ENCODE results near the gene MBD4.

The MBD4 gene

DNA sequence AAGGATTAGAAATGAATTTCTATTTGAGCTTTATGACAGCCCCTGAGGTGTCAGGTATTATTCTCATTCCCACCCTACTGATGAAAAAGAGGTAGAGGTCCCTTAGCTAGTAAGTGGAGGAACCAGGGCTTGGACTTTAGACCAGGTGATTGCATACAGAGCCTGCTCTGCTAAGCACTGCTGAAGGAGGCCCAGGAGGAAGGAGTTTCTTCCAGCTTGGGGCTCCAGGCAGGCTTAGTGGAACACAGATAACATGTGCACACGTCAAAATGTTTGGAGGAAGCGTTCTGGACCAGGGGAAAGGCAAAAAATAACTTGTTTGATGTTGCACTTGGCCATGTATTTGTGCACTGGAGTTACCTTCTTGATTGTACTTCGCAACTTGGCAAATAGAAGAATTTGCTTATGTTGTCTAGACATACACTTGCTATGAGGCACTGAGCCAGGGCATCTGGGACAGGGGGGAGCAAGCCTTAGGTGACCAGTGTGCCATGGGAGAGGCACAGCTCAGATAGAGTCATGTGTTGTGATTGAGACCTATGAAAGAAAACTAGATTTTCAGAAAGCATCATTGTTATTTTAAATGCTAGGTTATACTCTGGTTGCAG, 22.7 kb upstream of the MBD4 start:
- DNase-seq, result no peak

DNA sequence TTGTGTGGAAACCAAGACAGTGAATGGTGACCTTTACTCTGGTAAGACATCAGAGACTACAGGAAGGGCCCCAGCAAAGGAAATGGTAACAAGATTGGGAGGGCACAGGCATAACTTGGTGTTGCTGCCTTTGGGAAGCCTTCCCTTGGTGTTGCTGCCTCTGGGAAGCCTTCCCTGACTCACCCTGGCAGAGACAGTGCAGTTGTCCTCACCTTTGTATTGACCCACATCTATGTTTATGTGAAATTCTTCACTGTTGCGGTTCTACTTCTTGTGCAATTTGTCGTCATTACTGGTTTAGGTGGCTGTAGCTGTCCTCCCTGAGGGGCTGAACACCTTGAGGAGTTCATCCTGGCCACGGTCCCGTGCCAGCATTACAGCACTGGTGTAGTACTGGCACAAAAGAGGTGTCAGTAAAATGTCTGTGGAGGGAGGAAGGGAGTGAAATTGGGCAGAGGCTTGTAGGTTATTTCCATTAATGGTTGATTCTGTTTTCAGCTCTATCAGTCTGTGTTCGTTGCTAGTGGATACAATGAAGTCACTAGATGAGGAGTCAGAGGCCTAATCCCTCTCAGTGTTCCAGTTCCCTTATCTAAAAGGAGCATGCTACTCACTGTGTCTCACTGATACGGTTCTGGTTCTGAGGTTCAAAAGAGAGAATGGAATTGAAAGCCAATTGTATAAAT, 21.9 kb upstream of the MBD4 start:
- DNase-seq, result no peak

DNA sequence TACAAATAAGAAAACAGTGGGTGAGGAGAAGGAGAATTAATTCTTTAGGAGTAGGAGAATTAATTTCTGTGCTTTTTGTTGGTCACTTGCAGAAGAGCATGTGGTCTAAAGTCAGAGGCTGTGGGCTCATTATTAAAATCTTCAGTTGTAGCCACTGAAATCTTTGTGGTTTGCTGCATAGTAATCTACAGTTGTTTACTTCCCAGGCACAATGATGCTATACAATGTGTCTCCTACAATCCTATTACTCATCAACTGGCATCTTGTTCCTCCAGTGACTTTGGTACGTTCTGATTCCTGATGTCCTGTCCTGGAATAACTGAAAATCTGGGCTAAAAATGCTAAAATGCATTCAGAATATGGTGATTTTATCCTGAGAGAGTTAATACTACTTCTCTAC, 21.3 kb upstream of the MBD4 start:
- DNase-seq, result no peak

DNA sequence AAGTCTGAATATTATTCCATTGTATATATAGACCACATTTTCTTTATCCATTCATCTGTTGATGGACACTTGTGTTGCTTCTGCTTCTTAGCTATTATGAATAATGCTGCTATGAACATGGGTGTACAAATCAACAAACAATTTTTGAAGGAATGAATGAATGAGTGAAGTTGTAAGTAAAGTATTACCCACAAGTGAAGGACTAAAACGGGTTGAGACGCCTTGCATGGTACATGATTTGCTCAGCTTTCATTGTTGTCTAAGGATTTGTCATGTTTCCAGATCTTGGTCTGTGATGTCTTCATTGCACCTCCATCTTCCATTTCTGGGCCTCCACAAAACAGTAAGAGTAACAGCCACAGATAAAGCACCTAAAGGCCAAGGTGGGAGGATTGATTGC, 20.8 kb upstream of the MBD4 start:
- DNase-seq, result no peak

GRCh38 chr3:129460155-129460554, 20.4 kb upstream of the MBD4 start:
- no peak for DNase-seq

DNA sequence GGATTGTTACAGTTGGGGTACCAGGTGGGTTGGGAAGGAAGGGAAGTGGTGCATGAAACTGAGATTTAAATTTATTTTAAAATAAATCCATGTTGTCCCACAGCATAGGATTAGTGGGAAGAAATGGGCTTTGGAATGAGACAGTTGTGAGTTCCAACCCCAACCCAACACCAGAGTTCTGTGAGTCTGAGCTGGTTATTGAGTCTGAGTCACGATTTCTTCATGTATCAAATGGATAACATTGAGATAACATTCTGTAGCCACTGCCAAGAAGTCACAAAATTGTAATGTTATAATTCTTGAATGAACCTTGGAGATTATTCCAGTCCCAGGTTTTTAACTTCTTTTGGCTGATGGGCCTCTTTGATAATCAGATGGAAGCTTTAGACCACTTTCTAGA, 14.0 kb upstream of the MBD4 start:
- no peak for DNase-seq

GRCh38 chr3:129449279-129450115, 9.7 kb upstream of the MBD4 start:
- DNase-seq, result no peak

DNA sequence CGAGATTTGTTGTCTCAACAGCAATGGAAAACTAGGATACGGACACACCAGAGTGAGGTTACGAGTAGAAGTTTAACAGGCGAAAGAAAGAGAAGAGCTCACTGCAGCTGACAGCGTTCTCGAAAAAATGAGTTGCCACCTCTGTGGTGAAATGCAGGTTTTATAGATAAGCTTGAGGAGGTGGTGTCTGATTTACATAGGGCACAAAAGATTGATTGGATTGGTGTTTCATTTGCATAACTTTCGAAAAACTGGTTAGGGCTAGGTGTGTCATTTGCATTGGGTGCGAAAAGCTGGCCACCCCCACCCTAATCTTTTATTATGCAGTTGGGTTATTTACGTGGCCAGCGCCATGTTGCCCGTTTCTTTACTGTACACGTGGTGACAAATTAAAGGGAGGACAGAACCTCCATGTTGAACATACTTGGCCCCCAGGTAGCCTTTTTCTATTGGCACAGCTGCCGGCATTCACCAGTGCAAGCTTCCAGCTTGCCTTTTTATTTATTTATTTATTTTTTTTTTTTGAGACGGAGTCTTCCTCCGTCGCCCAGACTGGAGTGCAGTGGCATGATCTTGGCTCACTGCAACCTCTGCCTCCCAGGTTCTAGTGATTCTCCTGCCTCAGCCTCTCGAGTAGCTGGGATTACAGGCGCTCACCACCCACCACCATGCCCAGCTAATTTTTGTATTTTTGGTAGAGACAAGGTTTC, 8.6 kb upstream of the MBD4 start:
- no peak for DNase-seq

DNA sequence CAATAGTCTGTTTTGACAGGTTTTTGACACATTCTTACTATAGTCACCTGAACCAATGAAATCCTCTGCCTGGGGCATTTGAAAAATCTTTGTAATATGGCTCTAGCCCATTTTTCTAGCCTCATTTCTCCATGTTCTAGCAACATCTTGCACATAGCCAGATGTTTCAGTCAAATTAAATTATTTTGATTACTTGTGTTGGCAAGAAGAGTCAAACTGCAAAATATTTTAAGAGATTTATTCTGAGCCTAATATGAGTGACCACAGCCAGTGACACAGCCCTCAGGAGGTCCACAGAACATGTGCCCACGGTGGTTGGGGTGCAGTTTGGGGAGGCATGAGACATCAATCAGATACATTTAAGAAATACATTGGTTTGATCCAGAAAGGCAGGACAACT, 7.2 kb upstream of the MBD4 start:
- DNase-seq, result no peak

- DNase-seq, result no peak
Observed at GRCh38 chr3:129445471-129445870, 5.7 kb upstream of the MBD4 start.

DNA sequence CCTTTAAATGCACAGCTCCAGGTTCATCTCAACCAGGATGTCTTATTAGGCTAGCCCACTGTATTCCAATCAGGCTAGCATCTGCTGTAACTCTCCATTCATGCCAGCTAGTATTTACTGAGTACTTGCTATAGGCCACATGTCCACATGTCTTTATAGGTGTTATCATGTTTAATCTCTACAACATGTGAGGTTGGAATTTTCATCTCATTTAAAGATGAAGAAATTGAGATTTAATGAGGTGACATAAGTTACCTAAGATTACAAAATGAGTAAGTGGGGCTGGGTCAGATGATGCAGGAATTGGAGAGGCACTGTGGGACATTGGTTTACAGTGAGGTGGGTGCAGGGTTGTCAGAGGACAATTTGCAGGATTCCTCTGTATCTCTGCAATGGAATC, 3.2 kb upstream of the MBD4 start:
- no peak for DNase-seq

DNA sequence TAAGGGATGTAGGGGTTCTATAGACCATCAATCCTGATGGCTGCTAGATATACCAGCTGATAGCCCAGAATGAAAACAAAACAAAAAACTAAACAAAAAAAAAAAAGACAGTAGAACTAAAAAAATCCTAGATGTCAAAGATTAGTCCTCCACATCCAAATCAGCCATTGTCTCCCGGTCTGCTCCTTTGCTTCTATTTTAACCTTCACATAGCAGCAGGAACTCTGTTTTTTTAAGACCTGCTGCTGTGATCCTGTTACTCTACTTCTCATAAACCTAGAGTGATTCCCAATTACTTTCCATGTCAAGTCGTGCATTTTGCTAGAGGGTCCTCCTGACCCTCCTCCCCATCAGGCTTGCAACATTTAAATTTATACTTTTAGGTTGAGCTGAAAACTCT, 2.7 kb upstream of the MBD4 start:
- no peak for DNase-seq

DNA sequence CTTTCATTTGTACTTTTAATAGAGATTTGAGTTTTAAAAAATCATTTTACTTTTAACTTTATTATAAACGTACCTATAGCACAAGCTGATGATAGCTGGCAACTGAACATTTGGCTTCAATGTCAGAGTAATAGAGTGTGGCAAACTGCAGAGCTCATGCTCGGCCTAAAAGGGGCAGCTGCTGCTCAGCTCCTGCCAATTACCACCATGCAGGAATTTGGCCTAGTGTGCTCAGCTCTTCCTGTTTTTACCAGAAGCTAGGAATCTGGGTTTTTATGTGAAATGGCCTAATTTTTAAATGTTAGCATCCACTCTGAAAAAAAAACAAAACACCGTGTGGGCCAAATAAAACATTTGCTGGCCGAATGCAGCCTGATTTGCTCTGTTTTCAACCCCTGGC, 2.0 kb upstream of the MBD4 start:
- DNase-seq, result no peak

DNA sequence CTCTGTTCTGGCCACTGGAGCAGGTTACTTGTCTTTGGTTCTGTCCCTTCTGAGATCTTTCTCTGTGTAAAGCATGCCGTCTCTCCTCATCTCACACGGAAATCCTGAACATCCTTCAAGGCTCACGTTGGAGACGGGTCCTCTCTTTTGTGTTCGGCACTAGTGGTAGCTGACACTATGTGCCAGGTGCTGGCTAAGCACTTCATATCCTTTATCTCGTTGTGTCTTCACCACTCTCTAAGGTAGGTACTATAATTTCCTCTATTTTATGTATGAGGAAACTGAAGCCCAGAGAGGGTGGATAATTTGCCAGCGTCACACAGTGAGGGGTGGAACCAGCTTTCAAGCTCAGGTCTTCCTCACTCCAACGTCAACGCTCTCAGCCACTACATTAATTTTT, 1.5 kb upstream of the MBD4 start:
- peak; percentile 37 for DNase-seq

DNA sequence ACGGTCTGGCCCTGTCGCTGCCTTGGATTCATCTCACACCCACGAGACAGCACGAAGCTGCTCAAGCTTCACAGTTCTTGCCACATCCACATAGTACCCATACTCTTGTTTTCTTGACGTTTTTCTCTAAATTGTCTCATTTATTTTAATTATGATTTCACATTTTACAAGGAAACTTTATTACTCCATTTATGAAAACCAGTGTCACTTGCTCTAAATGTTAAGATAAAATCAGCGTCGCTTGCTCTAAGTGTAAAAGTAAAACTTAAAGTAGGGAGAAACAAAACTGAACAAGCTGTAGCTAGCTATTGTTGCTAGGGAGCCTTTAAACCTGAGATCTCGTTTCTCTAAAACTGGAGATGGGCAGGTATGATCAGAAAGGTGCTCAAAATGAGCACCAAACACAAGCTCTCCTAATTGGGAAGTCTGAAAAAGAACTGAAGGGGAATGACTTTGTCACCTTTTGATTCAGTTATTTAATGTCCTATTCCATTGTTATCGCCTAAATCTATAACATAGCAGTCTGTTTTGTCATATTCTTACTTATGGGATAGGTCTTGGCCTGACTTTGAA, 956 bp upstream of the MBD4 start:
- no peak for DNase-seq

DNA sequence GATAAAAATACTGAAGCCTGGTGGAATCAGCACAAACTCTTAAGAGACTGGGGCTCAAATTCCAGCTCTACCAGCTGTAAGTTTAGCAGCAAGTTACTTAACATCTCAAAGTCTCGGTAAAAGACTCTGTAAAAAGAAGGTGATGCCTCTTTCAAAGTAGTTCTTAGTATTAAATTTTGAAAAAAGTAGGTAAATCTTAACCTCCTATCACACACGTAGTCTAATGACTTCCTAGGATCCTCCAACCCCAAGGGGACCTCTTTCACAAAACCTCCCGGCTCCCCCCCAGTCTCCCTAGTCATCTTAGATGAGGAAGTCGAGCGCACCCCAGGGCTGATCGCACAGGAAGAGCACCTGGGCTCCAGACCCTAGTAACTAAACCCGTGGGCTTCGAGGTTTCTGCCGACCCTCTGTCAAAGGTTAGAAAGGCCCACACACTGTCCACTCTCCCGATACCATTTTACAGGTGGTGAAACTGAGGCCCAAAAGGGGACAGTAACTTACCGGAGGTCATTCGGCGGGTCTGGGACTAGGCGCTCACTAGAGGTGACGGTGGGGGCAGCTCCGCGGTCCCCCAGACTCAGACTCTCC, 427 bp downstream of the MBD4 start:
- peak; percentile 34 for DNase-seq

DNA sequence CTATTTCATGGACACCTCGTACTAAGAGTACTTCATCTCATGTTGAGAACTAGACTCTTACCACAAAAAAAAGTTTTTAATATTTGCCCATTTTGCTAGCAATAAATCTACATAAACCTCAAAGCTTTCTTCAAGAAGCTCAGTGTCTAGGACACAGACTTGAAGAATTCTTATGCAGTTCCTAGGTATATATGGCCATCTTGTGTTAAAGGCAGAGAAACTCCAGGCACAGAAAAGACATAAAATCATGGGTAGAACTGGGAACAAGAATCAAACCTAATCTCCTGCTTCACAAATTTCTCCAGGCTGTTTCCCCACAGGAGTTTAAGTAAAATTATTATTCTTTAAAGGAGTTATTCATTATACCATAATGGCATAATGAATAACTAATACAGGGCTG, 4.4 kb downstream of the MBD4 start:
- DNase-seq, result no peak

DNA sequence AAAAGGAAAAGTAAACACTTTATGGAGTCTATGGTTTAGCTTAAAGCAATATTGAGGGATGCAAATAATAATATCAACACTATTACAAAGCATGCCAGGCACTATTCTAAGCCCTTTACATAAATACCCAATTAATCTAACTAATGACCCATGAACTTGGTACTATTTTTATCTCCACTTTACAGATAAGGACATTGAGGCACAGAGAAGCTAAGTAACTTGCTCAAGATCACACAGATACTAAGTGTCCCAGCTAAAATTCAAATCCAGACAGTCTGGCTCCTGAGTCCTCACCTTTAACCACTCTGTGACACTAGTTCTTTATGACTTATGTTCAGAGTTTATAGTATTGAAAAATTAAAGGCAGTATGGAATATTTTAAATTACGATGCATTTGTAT, 5.6 kb downstream of the MBD4 start:
- DNase-seq, result no peak

- no peak for DNase-seq
Observed at GRCh38 chr3:129433565-129433964, 6.2 kb downstream of the MBD4 start.

DNA sequence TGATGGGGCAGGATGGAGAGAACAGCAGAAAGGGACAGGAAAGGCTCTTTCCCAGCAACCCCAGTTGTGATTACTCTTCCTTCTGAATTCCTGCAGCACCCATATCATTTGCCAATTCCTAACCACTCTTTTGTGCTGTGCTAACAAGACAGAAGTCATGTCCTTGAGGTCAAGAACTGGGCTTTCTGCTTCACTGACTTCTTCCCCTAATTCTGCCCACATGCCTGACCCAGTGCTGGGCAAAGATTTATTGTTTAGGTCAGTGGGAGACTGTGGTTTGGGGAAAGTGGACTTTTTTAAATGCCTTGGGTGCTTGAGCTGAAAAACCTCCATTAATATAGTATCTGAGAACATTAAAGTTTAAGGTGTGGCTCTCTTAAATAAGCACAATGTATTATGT, 7.1 kb downstream of the MBD4 start:
- no peak for DNase-seq

DNA sequence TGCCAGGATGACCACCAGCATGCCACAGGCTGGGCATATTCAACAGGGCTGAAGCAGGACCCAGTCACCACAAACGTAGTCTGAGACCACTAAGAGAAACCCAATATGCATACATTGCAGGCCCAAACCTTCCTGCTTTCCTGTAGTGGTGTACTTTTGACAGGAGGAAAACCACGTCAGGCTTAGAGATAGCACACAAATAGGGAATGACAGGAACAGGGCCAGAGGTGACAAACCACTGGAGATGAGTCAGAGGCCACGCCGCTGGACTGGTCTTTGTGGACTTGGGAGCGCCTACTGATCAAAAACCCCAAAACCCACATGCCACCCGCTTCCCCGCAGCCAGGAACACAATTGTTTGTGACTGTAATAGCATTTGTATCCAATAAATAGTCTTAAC, 7.7 kb downstream of the MBD4 start:
- no peak for DNase-seq

- DNase-seq, result no peak
Observed at GRCh38 chr3:129429602-129430001, 10.1 kb downstream of the MBD4 start.

GRCh38 chr3:129429080-129429451, 10.7 kb downstream of the MBD4 start:
- no peak for DNase-seq

Data from CD4-positive, alpha-beta T cell treated with Interleukin-10 for 1 hour (primary cell).